ENCODE measurements around the gene DENND6A. TPM values are rescaled to one million over a fixed set of nuclear protein-coding genes. Genes with fewer than 3 reads are reported as not detected.
"Not testable (repeated sequence)": the region's sequence is repeated elsewhere in the genome, so short reads cannot be mapped to it uniquely, and the experiment has no call there.

Gene DENND6A
- total and polyA plus RNA-seq, 2 donors from 2014 or later: 7.8 to 38.4 TPM

DNA sequence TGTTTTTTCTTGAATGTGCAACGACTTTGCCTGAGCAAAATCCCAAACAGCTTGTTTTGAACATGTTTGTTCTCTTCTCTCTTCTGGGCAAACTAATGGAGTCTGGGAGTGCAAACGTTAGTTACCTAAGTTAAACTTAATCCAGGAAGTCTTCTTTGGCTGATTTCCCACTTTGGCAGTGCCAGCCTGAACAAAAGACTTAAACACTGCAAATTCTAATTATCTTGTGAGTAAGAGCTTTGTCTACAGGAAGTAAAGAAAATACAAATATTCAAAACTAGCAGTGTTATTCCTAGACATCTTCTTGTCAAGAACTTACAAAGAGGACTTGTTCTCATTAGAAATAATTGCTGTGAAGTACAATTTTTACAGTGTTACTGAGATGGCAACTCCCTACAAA, 16.7 kb upstream of the DENND6A start:
- no peak for DNase-seq
- TF ChIP-seq, protein P1, sequence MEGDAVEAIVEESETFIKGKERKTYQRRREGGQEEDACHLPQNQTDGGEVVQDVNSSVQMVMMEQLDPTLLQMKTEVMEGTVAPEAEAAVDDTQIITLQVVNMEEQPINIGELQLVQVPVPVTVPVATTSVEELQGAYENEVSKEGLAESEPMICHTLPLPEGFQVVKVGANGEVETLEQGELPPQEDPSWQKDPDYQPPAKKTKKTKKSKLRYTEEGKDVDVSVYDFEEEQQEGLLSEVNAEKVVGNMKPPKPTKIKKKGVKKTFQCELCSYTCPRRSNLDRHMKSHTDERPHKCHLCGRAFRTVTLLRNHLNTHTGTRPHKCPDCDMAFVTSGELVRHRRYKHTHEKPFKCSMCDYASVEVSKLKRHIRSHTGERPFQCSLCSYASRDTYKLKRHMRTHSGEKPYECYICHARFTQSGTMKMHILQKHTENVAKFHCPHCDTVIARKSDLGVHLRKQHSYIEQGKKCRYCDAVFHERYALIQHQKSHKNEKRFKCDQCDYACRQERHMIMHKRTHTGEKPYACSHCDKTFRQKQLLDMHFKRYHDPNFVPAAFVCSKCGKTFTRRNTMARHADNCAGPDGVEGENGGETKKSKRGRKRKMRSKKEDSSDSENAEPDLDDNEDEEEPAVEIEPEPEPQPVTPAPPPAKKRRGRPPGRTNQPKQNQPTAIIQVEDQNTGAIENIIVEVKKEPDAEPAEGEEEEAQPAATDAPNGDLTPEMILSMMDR (IDR thresholded peaks at IDR 0.05; ENCODE audit: borderline replicate concordance, extremely low read depth, insufficient read depth): no peak
- peak; percentile 23 for FAIRE-seq
- intact Hi-C loops (cut with DNase I): no loop called here
- H3K4me1 ChIP-seq (ENCODE audit: control insufficient read depth in 2 of 3, insufficient read depth in 2 of 3, low read depth in 1 of 3, low read length in 3 of 3): no peaks in the 10 kb centered on the region
- no peaks in the 10 kb centered on the region for H3K9me3 ChIP-seq (ENCODE audit: control insufficient read depth in 2 of 3, insufficient read depth in 1 of 3, low read length in 3 of 3)
- H3K4me3 ChIP-seq (ENCODE audit: low read length in 3 of 3): no peak overlapping the region
- H3K27me3 ChIP-seq (ENCODE audit: control insufficient read depth, insufficient read depth, low read length): no peaks in the 10 kb centered on the region
- H3K36me3 ChIP-seq (ENCODE audit: control insufficient read depth in 2 of 3, insufficient read depth in 3 of 3, low read length in 3 of 3): no peaks in the 10 kb centered on the region
- no peak overlapping the region for H3K9ac ChIP-seq (ENCODE audit: low read length in 3 of 3)
- H3K27ac ChIP-seq (ENCODE audit: low read depth in 2 of 2, low read length in 2 of 2): no peak overlapping the region

DNA sequence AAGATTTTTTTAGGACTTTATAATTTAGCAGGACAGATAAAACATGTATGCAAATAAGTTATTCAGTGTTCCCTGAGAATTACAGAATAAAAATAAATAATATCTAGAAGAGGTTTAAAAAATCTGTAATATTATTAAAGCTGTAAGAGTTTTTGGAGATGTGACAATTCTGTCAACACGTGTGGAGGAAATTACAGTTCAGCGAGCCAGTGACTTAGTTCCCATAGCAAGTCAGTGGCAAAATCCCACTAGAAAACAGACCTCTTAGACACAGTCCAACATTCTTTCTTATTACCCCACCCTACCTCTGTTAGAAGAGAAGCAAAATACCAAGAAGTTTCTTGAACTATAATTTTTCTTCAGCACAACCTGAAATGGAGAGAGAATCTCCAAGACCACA, 16.2 kb upstream of the DENND6A start:
- intact Hi-C loops (cut with DNase I): no loop called here
- TF ChIP-seq, protein P1 (IDR thresholded peaks at IDR 0.05; ENCODE audit: borderline replicate concordance, extremely low read depth, insufficient read depth): no peak
- H3K9me3 ChIP-seq (ENCODE audit: control insufficient read depth in 2 of 3, insufficient read depth in 1 of 3, low read length in 3 of 3): no peaks in the 10 kb centered on the region
- H3K27me3 ChIP-seq (ENCODE audit: control insufficient read depth, insufficient read depth, low read length): no peaks in the 10 kb centered on the region
- H3K4me1 ChIP-seq (ENCODE audit: control insufficient read depth in 2 of 3, insufficient read depth in 2 of 3, low read depth in 1 of 3, low read length in 3 of 3): no peaks in the 10 kb centered on the region
- H3K4me3 ChIP-seq (ENCODE audit: low read length in 3 of 3): no peak overlapping the region
- FAIRE-seq (no peak), DNase-seq (no peak)
- no peak overlapping the region for H3K9ac ChIP-seq (ENCODE audit: low read length in 3 of 3)
- H3K36me3 ChIP-seq (ENCODE audit: control insufficient read depth in 2 of 3, insufficient read depth in 3 of 3, low read length in 3 of 3): no peaks in the 10 kb centered on the region
- H3K27ac ChIP-seq (ENCODE audit: low read depth in 2 of 2, low read length in 2 of 2): no peak overlapping the region

DNA sequence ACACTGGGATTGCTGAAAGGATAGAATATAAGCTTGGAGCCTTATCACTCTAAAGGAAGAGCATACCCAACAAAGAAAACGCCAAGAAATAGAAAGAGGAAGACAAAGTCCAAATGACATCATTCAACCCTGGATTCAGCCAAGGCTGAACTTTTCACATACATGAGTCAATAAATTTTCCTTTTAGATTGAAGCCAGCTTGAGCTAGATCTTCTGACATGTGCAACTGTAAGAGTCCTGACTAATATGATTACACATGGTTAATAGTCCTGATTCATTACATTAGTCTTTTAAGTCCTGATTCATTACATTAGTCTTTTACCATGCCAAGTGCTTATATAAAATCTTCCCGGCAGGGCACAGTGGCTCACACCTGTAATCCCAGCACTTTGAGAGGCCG, 13.6 kb upstream of the DENND6A start:
- no peaks in the 10 kb centered on the region for H3K36me3 ChIP-seq (ENCODE audit: control insufficient read depth in 2 of 3, insufficient read depth in 3 of 3, low read length in 3 of 3)
- H3K27ac ChIP-seq (ENCODE audit: low read depth in 2 of 2, low read length in 2 of 2): no peak overlapping the region
- no peak overlapping the region for H3K9ac ChIP-seq (ENCODE audit: low read length in 3 of 3)
- no peaks in the 10 kb centered on the region for H3K27me3 ChIP-seq (ENCODE audit: control insufficient read depth, insufficient read depth, low read length)
- no peak overlapping the region for H3K4me3 ChIP-seq (ENCODE audit: low read length in 3 of 3)
- H3K4me1 ChIP-seq (ENCODE audit: control insufficient read depth in 2 of 3, insufficient read depth in 2 of 3, low read depth in 1 of 3, low read length in 3 of 3): no peaks in the 10 kb centered on the region
- no peaks in the 10 kb centered on the region for H3K9me3 ChIP-seq (ENCODE audit: control insufficient read depth in 2 of 3, insufficient read depth in 1 of 3, low read length in 3 of 3)
- FAIRE-seq (no peak), DNase-seq (peak in 1 of 5 donors; percentile 5)
- TF ChIP-seq, protein P1 (IDR thresholded peaks at IDR 0.05; ENCODE audit: borderline replicate concordance, extremely low read depth, insufficient read depth): no peak
- intact Hi-C loops (cut with DNase I): no loop called here

DNA sequence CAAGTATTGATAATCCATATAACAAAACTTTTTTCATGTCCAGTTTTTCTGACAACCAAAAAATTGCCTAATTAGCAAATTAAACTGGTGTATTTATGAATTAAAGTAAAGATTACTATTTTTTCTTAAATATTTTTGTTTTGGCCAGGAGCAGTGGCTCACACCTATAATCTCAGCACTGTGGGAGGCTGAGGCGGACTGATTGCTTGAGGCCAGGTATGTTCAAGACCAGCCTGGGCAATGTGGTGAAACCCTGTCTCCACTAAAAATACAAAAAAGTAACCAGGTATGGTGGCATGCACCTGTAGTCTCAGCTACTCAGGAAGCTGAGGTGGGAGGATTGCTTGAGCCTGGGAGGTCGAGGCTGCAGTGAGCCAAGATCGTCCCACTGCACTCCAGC, 12.5 kb upstream of the DENND6A start:
- FAIRE-seq; intact Hi-C loops (cut with DNase I): not testable (repeated sequence)

More for the DNA sequence above, 12.5 kb upstream of the DENND6A start:
- not testable (repeated sequence) for H3K4me3 ChIP-seq (ENCODE audit: low read length in 3 of 3); H3K9me3 ChIP-seq (ENCODE audit: control insufficient read depth in 2 of 3, insufficient read depth in 1 of 3, low read length in 3 of 3); H3K4me1 ChIP-seq (ENCODE audit: control insufficient read depth in 2 of 3, insufficient read depth in 2 of 3, low read depth in 1 of 3, low read length in 3 of 3); DNase-seq; H3K9ac ChIP-seq (ENCODE audit: low read length in 3 of 3); H3K36me3 ChIP-seq (ENCODE audit: control insufficient read depth in 2 of 3, insufficient read depth in 3 of 3, low read length in 3 of 3); H3K27me3 ChIP-seq (ENCODE audit: control insufficient read depth, insufficient read depth, low read length); H3K27ac ChIP-seq (ENCODE audit: low read depth in 2 of 2, low read length in 2 of 2)

All from kidney (tissue), 14 donors.